ENCODE results near the gene SYCP2. TPM values are rescaled to one million over a fixed set of nuclear protein-coding genes. Genes with fewer than 3 reads are reported as not detected.

Gene SYCP2
- total and polyA plus RNA-seq, 2 of the 8 experiments (the other 6 are each of a cell fraction or from before 2014, with no cell fraction given): 0.02 to 0.50 TPM

GRCh38 chr20:59939052-59939878 lies 5.8 kb upstream of the SYCP2 start:
- no peak overlapping the region for H2AK5ac ChIP-seq (ENCODE audit: low read depth, low read length)
- H3K27me3 ChIP-seq (replicated peaks in 1 of 4; ENCODE audit: control insufficient read depth in 3 of 4, extremely low read depth in 1 of 4, insufficient read depth in 3 of 4, low read length in 3 of 4): peaks cover 9 to 20% (median 18%) of the 10 kb centered on the region in 4 experiments
- H3K4me3 ChIP-seq (ENCODE audit: extremely low read depth in 1 of 4, insufficient read depth in 2 of 4, low read depth in 3 of 4, low read length in 4 of 4): peak overlapping the region; percentile 61 to 88 (median 75); a peak in 7 of 8 replicates
- peaks cover 0 to 12% (median 6%) of the 10 kb centered on the region in 4 experiments; a peak in 4 of 8 replicates for H3K36me3 ChIP-seq (ENCODE audit: control insufficient read depth in 2 of 4, insufficient read depth in 4 of 4, low read length in 3 of 4)
- H3K9ac ChIP-seq (replicated peaks in 1 of 4; ENCODE audit: extremely low read depth in 1 of 4, low read depth in 3 of 4, low read length in 3 of 4): no peak overlapping the region
- H4K91ac ChIP-seq (replicated peaks; ENCODE audit: insufficient read length, low read length): no peak overlapping the region
- DNase-seq (ENCODE audit: low read depth in 1 of 2, low spot score in 2 of 2): peak in 1 of 2 experiments; percentile 61
- H4K5ac ChIP-seq (ENCODE audit: insufficient read length, low read depth, low read length): no peak overlapping the region
- no peak for FAIRE-seq
- peaks cover 0 to 4% (median 2%) of the 10 kb centered on the region in 4 experiments; a peak in 4 of 7 replicates for H3K4me1 ChIP-seq (replicated peaks in 1 of 4; ENCODE audit: control insufficient read depth in 3 of 4, insufficient read depth in 4 of 4, low read length in 3 of 4)
- peak overlapping the region; percentile 83 to 93 for H3K4me2 ChIP-seq (ENCODE audit: insufficient read depth in 1 of 2, low read depth in 2 of 2, low read length in 2 of 2)
- no peak overlapping the region for H2BK20ac ChIP-seq (ENCODE audit: low read length)
- WGBS, 2 experiments (ENCODE audit: extremely low coverage in 1 of 2, insufficient coverage in 1 of 2, insufficient read length in 1 of 2, insufficient replicate concordance in 2 of 2, low coverage in 1 of 2, low lambda C conversion rate in 2 of 2, missing lambda C conversion rate in 1 of 2): 94% methylated on average over 22 of the region's 104 CpGs; no CpG with 5 or more reads in 1 of the 2 experiments
- H2BK120ac ChIP-seq (replicated peaks; ENCODE audit: low read depth, low read length): no peak overlapping the region
- H3K4ac ChIP-seq (replicated peaks; ENCODE audit: insufficient read length, low read depth, low read length): peak overlapping the region; percentile 90
- H3K79me2 ChIP-seq (ENCODE audit: control insufficient read depth in 1 of 2, insufficient read depth in 2 of 2, low read length in 2 of 2): peaks cover 0 to 5% of the 10 kb centered on the region in 2 experiments; a peak in 1 of 4 replicates
- H2BK5ac ChIP-seq (ENCODE audit: low read depth, low read length): no peak overlapping the region
- H3K79me1 ChIP-seq (ENCODE audit: low read depth, low read length): no peaks in the 10 kb centered on the region
- CTCF ChIA-PET (ENCODE audit: partially characterized antibody): interaction anchor here (0.6 to 1.4 kb wide), 4 partner anchors 10 to 118 kb away, joined by 3 to 6 read pairs (median 4); no protein-coding TSS in a partner anchor
- H2BK15ac ChIP-seq (ENCODE audit: low read length): peak overlapping the region; percentile 36; the same call in 1 of the 2 replicates
- H4K20me1 ChIP-seq (replicated peaks in 1 of 2; ENCODE audit: control insufficient read depth in 1 of 2, insufficient read depth in 2 of 2, low read length in 2 of 2): peaks cover 0 to 7% of the 10 kb centered on the region in 2 experiments
- H2AFZ ChIP-seq (ENCODE audit: low read length): peak overlapping the region; percentile 78; the same call in 1 of the 2 replicates
- peaks cover 5 to 9% of the 10 kb centered on the region in 2 experiments; a peak in 3 of 4 replicates for H3K9me3 ChIP-seq (ENCODE audit: insufficient read depth in 2 of 2, low read depth in 1 of 2, low read length in 1 of 2)
- no peak overlapping the region for H3K18ac ChIP-seq (ENCODE audit: extremely low read depth, low read length)
- peak overlapping the region; percentile 93 for H4K8ac ChIP-seq (ENCODE audit: extremely low read depth, insufficient read depth, low read length)
- POLR2A ChIA-PET (ENCODE audit: partially characterized antibody): interaction anchor here (0.9 to 2.3 kb wide), 4 partner anchors 10 to 49 kb away, joined by 3 to 8 read pairs (median 3); no protein-coding TSS in a partner anchor
- H3K56ac ChIP-seq (replicated peaks; ENCODE audit: insufficient read length, low read depth, low read length): no peak overlapping the region
- H3K23ac ChIP-seq (ENCODE audit: insufficient read length): no peak overlapping the region
- no peak overlapping the region for H2BK12ac ChIP-seq (ENCODE audit: low read depth, low read length)
- no peak overlapping the region for H3K14ac ChIP-seq (ENCODE audit: insufficient read length)
- H3K23me2 ChIP-seq (ENCODE audit: low read depth, low read length): peaks cover 14% of the 10 kb centered on the region
- no peak overlapping the region for H3K27ac ChIP-seq (ENCODE audit: low read depth, low read length)
- TF ChIP-seq E2F6 (IDR thresholded peaks at IDR 0.05) (peak; percentile 99), GTF2F1 (IDR thresholded peaks at IDR 0.05; ENCODE audit: borderline replicate concordance, low read depth, low read length) (peak; percentile 31; the same call in 1 of the 2 replicates), MAFK (IDR thresholded peaks at IDR 0.05; ENCODE audit: low read depth, low read length) (no peak), RNF2 (IDR thresholded peaks at IDR 0.05; ENCODE audit: borderline replicate concordance, low read depth, low read length, missing control alignments, poor library complexity, severe bottlenecking) (peak; percentile 76), HDAC2 (IDR thresholded peaks at IDR 0.05; ENCODE audit: borderline replicate concordance in 1 of 2, low read depth in 2 of 2, low read length in 2 of 2) (peak in 1 of 2 experiments; percentile 75; a peak in 1 of 4 replicates), FOSL1 (IDR thresholded peaks at IDR 0.05; ENCODE audit: insufficient read depth, low read depth, low read length) (no peak), CHD2 (IDR thresholded peaks at IDR 0.05; ENCODE audit: low read length) (no peak), MAX (IDR thresholded peaks at IDR 0.05) (peak; percentile 98)

All from H1 (cell line).